GM12891 (cell line): ENCODE results near the gene ESYT1.

ENCODE experiments used
- PAX5 ChIP-seq: IDR thresholded peaks from 2 replicates; pipeline ENCODE4 v1.6.1; 2011; ENCODE audit warnings: low read length, moderate library complexity, mild to moderate bottlenecking; ENCODE audit not compliant: insufficient read depth, severe bottlenecking
- POLR2A ChIP-seq: IDR thresholded peaks from 2 replicates; pipeline ENCODE4 v1.6.1; 2011; ENCODE audit warnings: low read depth, low read length, control low read depth
- POLR2AphosphoS5 ChIP-seq: IDR thresholded peaks from 2 replicates; pipeline ENCODE4 v1.6.1; 2011; ENCODE audit warnings: low read depth, low read length, control low read depth
- POU2F2 ChIP-seq: IDR thresholded peaks from 2 replicates; pipeline ENCODE4 v1.6.1; 2011; ENCODE audit warnings: low read depth, mild to moderate bottlenecking, control low read depth, low read length, moderate library complexity
- SPI1 ChIP-seq: IDR thresholded peaks from 2 replicates; pipeline ENCODE4 v1.6.1; 2011; ENCODE audit warnings: low read depth, low read length, control low read depth
- TAF1 ChIP-seq: IDR thresholded peaks from 2 replicates; pipeline ENCODE4 v1.6.1; 2011; ENCODE audit warnings: low read depth, low read length, control low read depth

DNA sequence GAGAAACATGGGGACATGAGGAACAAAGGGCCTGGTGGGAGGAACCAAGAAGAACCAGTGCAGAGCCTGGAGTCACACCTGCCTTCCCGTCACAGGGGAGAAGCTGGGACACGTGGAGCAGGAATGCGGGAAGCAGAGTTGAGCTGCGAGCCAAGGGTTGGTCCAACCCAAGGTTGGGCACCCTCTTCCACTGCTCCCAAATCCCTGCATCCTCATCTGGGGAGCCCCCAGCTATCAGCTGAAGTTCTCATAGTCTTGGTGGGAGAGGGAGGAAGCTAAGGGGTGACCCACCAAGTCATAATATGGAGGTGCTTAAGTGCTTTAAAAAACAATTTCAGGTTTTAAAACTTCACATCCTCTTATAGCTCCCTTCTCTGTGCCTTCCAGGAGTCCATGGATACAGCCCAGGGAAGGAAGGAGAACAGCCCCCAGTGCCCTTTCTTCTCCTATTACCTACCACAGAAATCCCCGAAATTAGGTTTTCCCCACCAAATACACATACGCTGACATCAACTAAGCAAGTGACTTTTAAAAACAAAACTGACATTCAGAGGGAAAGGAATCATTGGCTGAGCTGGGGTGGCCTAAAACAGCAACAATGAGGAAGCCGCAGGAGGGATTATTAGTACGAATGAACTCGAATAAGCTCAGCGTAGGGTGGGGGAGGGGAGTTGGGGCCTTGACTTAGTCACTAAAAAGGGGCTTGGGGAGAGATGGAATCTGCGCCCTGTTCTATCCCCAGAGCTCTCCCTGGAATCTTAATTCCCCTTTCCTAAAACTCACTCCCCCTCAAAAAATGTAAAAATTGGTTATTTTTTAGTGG is 34.6 kb downstream of the ESYT1 start:
- peak; percentile 46; the same call in 1 of the 2 replicates for TF ChIP-seq POLR2A
- TF ChIP-seq POU2F2: no peak; the same call in 1 of the 2 replicates
- TF ChIP-seq TAF1: no peak
- no peak for TF ChIP-seq PAX5
- TF ChIP-seq SPI1: no peak
- TF ChIP-seq POLR2AphosphoS5: peak; percentile 78
